ENCODE data around the gene VSTM5. TPM values are rescaled to one million over a fixed set of nuclear protein-coding genes. Genes with fewer than 3 reads are reported as not detected.

Gene VSTM5
- total RNA-seq, 4 donors from 2014 or later: 0.13 to 0.19 TPM; not detected in 2

GRCh38 chr11:93804879-93805278 is 45.5 kb downstream of the VSTM5 start:
- WGBS, 2 donors: 94 to 96% methylated on average over 2 of the region's 2 CpGs

DNA sequence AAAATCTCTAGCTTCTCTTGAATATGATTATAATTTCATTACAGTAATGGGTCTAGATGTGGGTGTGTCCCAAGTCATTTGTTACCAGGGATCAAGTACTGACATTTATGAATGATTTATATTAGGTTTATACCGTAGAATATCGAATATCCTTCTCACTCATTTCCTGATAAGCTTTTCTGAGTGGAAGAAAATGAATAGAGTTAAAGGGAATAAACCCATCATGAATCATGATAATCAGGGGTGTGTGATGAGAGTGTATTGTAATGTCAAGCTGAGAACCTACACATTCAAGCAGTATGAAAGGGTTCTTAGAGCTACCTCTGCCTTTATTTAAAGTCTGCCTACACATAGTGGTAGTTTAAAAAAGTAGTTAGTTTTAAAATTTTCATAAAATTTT is 49.1 kb downstream of the VSTM5 start:
- DNase-seq (ENCODE audit: low spot score in 2 of 2): no peak
- TF ChIP-seq CTCF (IDR thresholded peaks at IDR 0.05) (no peak), POLR2A (IDR thresholded peaks at IDR 0.05) (no peak)
- no peak overlapping the region for H3K4me3 ChIP-seq (ENCODE audit: low read depth, poor library complexity, severe bottlenecking)
- intact Hi-C loops (cut with DNase I; ENCODE audit: low total_unique reads): no loop called here
- WGBS, 2 donors: 40 to 41% methylated on average over 2 of the region's 2 CpGs

More at GRCh38 chr11:93804879-93805278, 45.5 kb downstream of the VSTM5 start:
- no peak for TF ChIP-seq CTCF (IDR thresholded peaks at IDR 0.05)
- no peak for TF ChIP-seq POLR2A (IDR thresholded peaks at IDR 0.05)
- DNase-seq (ENCODE audit: low spot score in 2 of 2): no peak
- intact Hi-C loops (cut with DNase I; ENCODE audit: low total_unique reads): no loop called here
- H3K4me3 ChIP-seq (ENCODE audit: low read depth, poor library complexity, severe bottlenecking): no peak overlapping the region

GRCh38 chr11:93796441-93797231 is 53.8 kb downstream of the VSTM5 start:
- WGBS, 2 donors: 91 to 95% methylated on average over 6 of the region's 6 CpGs
- intact Hi-C loops (cut with DNase I; ENCODE audit: low total_unique reads): no loop called here
- DNase-seq (ENCODE audit: low spot score in 2 of 2): no peak
- no peak for TF ChIP-seq POLR2A (IDR thresholded peaks at IDR 0.05)
- no peak for TF ChIP-seq CTCF (IDR thresholded peaks at IDR 0.05)
- H3K4me3 ChIP-seq (ENCODE audit: low read depth, poor library complexity, severe bottlenecking): no peak overlapping the region

- intact Hi-C loops (cut with DNase I; ENCODE audit: low total_unique reads): no loop called here
- TF ChIP-seq CTCF (IDR thresholded peaks at IDR 0.05) (no peak), POLR2A (IDR thresholded peaks at IDR 0.05) (no peak)
- no peak for DNase-seq (ENCODE audit: low spot score in 2 of 2)
- no peak overlapping the region for H3K4me3 ChIP-seq (ENCODE audit: low read depth, poor library complexity, severe bottlenecking)
- WGBS, 2 donors: 90 to 92% methylated on average over 5 of the region's 5 CpGs
Measured at GRCh38 chr11:93791493-93791892, 58.9 kb downstream of the VSTM5 start.

DNA sequence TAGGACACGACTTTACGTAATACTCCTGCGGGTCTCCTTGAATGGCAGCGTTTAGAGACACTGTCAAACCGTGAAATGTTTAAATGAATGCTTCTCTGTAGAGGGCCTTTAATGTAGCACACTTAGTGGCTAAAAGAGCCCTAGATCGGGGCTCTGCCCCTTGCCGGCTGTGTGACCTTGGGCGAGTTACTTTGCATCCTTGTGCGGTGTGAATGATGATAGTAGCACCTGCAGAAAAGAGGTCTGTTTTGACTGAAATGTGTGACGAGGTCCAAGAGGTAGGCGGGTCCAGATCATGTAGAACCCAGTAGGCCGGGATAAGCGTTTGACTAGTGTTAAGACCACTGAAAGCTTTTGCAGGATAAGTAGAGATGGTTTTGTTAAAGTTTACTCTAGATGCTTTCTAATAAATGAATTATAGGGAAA is 65.5 kb downstream of the VSTM5 start:
- TF ChIP-seq CTCF (IDR thresholded peaks at IDR 0.05): no peak
- no peak for TF ChIP-seq POLR2A (IDR thresholded peaks at IDR 0.05)
- H3K4me3 ChIP-seq (ENCODE audit: low read depth, poor library complexity, severe bottlenecking): peak overlapping the region; percentile 96
- intact Hi-C loops (cut with DNase I; ENCODE audit: low total_unique reads): no loop called here
- no peak for DNase-seq (ENCODE audit: low spot score in 2 of 2)
- 0 to 1% methylated on average over 13 of the region's 13 CpGs for WGBS, 2 donors
